OCI-LY7 (cell line): ENCODE measurements around the gene HASPIN.

Source experiments
- EZH2phosphoT487 ChIP-seq: fragments of 200-600 bp; sonication (generic); IDR thresholded peaks from 2 replicates; pipeline ENCODE4 v1.6.1; 2018; ENCODE audit warnings: low read depth, borderline replicate concordance, mild to moderate bottlenecking, mixed run types, antibody characterized with exemption, low read length, moderate library complexity, mixed read lengths
- TF ChIP-seq, protein P1 (sequence below): fragments of 200-600 bp; sonication (generic); conservative IDR thresholded peaks from 2 replicates; pipeline ENCODE4 v1.5.1; 2014; ENCODE audit warnings: mild to moderate bottlenecking, antibody characterized with exemption, low read length, moderate library complexity, mixed read lengths

DNA sequence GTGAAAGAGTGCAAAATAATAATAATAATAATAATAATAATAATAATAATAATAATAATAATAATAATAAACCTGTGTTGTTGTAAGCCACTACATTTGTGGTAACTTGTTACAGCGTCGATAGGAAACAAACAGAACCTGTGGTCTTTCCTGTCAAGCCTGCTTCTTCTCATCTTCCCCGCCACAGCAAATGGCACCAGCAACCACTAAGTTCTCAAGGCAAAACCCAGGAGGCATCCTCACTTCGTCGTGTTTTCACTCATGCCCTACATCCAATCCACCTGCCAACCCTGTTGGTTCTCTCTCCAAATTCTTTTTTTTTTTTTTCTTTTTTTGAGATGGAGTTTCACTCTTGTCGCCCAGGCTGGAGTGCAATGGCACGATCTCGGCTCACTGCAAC, 43.1 kb downstream of the HASPIN start:
- TF ChIP-seq, protein P1, sequence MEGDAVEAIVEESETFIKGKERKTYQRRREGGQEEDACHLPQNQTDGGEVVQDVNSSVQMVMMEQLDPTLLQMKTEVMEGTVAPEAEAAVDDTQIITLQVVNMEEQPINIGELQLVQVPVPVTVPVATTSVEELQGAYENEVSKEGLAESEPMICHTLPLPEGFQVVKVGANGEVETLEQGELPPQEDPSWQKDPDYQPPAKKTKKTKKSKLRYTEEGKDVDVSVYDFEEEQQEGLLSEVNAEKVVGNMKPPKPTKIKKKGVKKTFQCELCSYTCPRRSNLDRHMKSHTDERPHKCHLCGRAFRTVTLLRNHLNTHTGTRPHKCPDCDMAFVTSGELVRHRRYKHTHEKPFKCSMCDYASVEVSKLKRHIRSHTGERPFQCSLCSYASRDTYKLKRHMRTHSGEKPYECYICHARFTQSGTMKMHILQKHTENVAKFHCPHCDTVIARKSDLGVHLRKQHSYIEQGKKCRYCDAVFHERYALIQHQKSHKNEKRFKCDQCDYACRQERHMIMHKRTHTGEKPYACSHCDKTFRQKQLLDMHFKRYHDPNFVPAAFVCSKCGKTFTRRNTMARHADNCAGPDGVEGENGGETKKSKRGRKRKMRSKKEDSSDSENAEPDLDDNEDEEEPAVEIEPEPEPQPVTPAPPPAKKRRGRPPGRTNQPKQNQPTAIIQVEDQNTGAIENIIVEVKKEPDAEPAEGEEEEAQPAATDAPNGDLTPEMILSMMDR, result no peak
- no peak for TF ChIP-seq EZH2phosphoT487
